Measurements from ENCODE around the gene RBM47.

Gene RBM47

GRCh38 chr4:40402556-40402955 is 227.1 kb downstream of the RBM47 start:
- DNase-seq (ENCODE audit: low read depth): no peak
- no peak overlapping the region for H3K4me3 ChIP-seq (ENCODE audit: control insufficient read depth, low read depth, low read length)
- no peak for TF ChIP-seq CTCF (IDR thresholded peaks at IDR 0.05; ENCODE audit: control insufficient read depth, insufficient read depth, low read depth, low read length, missing control alignments)

GRCh38 chr4:40401631-40402030 is 228.0 kb downstream of the RBM47 start:
- H3K4me3 ChIP-seq (ENCODE audit: control insufficient read depth, low read depth, low read length): no peak overlapping the region
- DNase-seq (ENCODE audit: low read depth): no peak
- no peak for TF ChIP-seq CTCF (IDR thresholded peaks at IDR 0.05; ENCODE audit: control insufficient read depth, insufficient read depth, low read depth, low read length, missing control alignments)

- DNase-seq (ENCODE audit: low read depth): no peak
- no peak for TF ChIP-seq CTCF (IDR thresholded peaks at IDR 0.05; ENCODE audit: control insufficient read depth, insufficient read depth, low read depth, low read length, missing control alignments)
- H3K4me3 ChIP-seq (ENCODE audit: control insufficient read depth, low read depth, low read length): no peak overlapping the region
Observed at GRCh38 chr4:40401096-40401495, 228.6 kb downstream of the RBM47 start.

GRCh38 chr4:40399578-40399977 is 230.1 kb downstream of the RBM47 start:
- H3K4me3 ChIP-seq (ENCODE audit: control insufficient read depth, low read depth, low read length): no peak overlapping the region
- no peak for DNase-seq (ENCODE audit: low read depth)
- TF ChIP-seq CTCF (IDR thresholded peaks at IDR 0.05; ENCODE audit: control insufficient read depth, insufficient read depth, low read depth, low read length, missing control alignments): no peak

GRCh38 chr4:40395908-40396793 is 233.5 kb downstream of the RBM47 start:
- DNase-seq (ENCODE audit: low read depth): no peak
- TF ChIP-seq CTCF (IDR thresholded peaks at IDR 0.05; ENCODE audit: control insufficient read depth, insufficient read depth, low read depth, low read length, missing control alignments): no peak
- H3K4me3 ChIP-seq (ENCODE audit: control insufficient read depth, low read depth, low read length): no peak overlapping the region

- no peak for DNase-seq (ENCODE audit: low read depth)
- TF ChIP-seq CTCF (IDR thresholded peaks at IDR 0.05; ENCODE audit: control insufficient read depth, insufficient read depth, low read depth, low read length, missing control alignments): no peak
- no peak overlapping the region for H3K4me3 ChIP-seq (ENCODE audit: control insufficient read depth, low read depth, low read length)
Observed at GRCh38 chr4:40395166-40395900, 234.3 kb downstream of the RBM47 start.
